GM18519 (cell line): ENCODE results near the gene ASAP3.

ENCODE experiments used
- ATAC-seq: cut with Tn5 transposase; IDR thresholded peaks from one replicate; pipeline ENCODE4 v1.9.1; 2021; ENCODE audit warnings: mild to moderate bottlenecking, moderate library complexity; ENCODE audit not compliant: unreplicated experiment, low FRiP score

ASAP3 gene

DNA sequence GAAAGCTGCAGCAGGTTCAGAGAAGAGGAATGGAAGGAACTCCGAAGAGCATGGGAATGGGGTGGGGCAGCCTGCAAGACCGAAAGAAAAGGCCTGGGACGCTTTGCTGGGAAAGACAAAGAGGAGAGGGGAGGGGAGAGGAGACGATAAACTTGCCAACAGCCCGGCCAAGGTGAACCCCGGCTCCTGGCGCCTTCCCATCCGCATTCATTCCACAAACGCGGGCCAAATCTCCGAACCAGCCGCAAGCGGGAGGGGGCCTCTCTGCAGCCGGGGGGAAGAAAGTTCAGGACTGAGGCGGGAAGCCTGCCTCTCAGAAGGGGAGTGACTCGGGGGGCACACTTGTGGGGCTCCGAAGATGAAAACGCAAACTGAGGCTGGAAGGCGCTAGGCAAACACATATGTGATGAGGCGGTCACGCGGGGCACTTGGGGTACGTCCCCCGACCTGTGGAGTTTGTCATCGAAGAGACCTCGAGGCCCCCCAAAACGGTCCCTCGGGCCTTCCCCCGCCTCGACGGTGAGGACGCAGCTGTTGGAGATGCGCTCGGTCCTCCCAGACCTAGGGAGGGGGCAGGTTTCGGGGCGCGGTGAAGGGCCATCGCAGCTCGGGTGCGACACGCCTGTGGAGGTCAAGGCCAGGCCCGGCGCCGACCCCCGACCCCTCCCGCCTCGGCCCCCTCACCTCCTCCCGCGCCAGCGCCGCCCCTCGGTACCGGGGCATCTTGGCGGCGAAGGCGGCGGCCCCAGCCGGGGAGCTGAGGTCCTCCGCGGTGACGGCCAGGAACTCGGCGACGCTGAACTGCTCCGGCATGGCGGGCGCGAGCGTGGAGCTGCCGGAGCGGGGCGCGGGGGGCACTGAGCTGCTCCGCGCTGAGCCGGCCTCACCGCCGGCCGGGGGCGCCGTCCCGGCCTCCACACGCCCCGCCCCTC is at the start of gene ASAP3:
Gene ASAP3, minus strand, starts transcription at position 859 of the 932 bp plus-strand sequence. Its CDS starts 46 bp downstream, at position 813.
- ATAC-seq = no peak

DNA sequence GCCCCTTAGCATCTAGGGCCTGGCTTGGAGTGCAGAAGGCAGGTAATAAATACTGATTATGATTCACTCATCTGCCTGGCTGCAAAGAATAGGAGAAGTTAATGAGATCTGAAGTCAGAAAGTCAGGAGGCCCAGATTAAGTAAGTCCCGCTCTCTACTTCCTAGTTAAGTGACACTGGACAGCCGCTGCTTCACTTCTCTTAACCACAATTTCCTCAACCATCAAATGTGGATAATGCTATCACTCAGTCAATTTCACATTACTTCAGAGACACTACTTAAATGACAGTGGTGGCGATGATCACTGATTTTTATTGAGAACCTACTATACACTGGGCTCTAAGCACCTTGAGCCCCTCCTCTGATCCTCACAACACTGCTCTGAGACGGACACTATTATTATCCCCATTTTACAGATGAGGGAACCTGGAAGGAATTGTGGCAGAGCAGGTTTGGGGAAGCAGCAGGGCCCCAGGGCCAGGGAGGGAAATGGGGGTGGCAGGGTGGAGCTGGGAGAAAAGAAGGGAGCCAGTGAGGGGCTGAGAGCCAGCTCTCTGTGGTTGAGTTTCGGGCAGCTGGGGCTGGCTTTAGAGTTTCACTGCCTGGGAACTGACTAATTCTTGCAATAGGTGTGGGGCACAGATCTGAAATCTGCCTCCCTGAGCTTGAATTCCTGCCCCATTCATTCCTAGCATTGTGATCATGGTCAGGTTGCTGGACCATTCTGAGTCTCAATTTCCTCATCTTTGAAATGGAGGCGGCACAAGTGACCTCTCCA is 49.5 kb upstream of the ASAP3 start:
- ATAC-seq = no peak

DNA sequence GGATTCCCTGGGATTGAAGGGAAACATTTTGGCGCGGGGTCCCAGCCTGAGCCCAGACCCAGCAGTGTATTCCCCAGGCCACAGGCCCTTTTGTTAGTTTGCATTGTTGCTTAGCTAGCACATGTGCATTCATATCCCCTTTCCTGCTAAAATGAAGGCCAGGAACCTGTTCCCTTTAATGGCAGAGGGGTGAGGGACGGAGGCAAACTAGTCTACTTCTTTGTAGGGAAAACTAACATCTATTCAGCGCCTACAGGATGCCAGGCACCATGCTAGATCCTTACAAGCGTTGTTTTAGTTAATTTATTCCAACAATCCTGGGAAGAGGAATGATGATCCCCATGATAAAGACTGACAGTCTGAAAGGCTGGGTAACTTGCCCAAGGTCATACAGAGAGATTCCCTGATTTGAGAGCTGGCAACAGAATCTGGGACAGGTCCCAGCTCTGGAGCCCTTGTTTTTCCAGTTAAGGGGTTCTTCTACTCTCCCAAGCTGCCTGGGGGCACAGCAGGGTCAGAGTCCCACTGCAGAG is 47.6 kb upstream of the ASAP3 start:
- ATAC-seq = no peak

DNA sequence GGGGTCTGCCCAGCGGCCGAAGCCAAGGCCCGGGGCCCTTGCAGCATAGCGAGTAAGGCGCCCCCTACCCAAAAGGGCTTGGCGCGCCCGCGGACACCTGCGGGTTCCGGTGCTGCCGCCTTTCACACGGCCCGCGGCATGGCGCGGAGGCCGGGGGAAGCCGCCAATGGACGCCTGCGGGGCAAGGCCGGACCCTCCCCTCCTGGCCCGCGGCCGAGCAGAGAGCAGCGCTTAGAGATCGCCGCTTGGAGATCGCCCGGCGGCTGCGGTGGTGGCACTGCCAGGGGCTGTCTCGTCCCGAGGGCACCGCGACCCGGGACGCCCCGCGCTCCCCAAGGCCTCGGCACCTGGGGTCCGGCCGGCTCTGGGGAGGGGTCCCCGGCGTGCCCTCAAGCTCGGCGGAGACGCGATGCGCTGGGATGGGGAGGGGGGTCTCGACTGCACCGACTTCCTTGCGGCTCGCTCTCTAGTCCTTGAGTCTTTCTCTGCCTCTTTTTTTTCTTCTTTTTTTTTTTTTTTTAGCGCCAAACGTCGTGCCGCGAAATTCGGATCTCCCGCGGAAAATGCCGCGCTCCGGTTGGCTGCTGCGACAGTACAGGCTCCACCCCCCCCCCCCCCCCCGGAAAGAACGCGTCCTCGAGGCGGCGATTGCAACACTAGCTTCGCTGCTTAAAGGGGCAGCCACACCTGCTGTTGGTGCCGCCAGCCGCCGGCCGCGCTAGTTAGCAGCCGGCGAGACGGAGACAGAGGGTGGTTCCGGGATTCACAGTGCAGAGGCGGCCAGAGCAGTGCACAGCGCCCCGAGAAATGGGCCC is 47.0 kb upstream of the ASAP3 start, which contains the start of gene E2F2:
Gene E2F2, minus strand, starts transcription at position 487 of the 815 bp plus-strand sequence. Its CDS starts 440 bp downstream, at position 47.
- ATAC-seq = no peak

DNA sequence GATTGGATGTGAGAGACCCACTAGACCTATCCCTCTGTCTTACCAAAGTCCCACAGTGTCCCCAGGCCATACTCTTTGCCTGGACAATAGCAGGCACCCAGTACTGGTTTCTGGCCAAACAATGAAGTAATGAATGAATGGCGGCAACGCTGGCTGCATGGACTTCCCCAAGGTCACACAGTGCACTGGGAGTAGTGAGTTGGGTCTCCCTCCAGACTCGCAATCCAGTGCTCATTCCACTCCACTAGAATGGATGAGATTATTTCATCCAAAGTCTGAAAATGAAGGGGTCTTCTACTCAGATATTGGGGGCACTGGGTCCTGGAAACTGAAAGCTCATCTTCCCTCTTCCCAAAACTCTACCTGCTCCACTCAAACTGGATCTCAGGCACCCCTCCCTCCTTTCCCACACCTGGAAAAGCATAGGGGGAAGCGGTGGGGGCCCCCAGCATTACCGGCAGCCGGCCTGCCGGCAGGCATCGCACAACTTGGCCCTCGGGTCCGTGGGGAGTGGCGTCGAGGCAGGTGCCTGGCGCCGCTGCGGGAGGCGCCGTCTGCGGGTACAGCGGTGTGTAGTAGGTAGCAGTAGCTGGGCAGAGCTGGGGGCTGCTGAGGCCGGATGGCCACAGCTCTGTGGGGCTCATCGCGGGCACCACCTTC is 46.2 kb upstream of the ASAP3 start:
- no peak for ATAC-seq

DNA sequence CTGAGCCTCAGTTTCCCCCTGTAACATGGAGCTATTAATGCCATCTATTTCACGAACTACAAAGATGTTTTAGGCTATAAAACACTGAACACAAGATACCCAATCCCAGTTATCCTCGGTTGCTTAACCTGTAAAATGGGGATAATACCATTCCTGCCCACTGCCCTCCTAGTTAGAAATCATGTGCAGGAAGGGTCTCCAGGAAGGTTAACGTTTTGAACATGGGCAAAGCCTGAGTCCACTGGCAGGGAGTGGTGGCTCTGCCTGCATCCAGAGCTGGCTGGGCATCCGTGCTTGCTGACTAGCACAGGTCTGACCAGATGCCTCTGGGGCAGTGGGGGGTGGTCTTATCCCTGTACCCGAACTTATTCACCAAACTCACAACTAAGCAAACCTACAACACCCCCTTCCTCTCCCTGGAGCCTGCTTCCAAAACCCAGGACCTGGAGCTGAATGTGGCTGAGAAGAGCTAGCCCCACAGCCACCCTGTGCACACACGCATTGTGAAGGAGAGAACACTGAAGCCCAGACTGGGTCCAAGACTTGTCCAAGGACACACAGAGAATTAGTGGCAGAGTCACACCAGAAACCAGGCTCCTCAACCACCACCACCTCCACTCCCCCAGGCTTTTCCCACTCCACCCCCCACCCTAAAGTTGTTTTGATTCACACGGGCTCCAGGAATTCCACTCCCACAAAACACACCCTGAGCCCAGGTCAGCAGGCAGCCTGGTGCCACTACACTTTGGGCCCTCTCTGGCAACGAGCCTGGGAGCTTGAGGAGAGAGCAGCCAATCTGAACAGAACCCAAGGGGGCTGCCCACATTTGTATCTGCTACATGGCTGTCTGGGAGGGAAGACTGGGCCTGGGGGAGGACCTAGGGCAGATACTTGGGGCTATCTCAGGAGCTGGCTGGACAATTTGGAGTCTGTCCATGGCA is 45.4 kb upstream of the ASAP3 start:
- no peak for ATAC-seq

DNA sequence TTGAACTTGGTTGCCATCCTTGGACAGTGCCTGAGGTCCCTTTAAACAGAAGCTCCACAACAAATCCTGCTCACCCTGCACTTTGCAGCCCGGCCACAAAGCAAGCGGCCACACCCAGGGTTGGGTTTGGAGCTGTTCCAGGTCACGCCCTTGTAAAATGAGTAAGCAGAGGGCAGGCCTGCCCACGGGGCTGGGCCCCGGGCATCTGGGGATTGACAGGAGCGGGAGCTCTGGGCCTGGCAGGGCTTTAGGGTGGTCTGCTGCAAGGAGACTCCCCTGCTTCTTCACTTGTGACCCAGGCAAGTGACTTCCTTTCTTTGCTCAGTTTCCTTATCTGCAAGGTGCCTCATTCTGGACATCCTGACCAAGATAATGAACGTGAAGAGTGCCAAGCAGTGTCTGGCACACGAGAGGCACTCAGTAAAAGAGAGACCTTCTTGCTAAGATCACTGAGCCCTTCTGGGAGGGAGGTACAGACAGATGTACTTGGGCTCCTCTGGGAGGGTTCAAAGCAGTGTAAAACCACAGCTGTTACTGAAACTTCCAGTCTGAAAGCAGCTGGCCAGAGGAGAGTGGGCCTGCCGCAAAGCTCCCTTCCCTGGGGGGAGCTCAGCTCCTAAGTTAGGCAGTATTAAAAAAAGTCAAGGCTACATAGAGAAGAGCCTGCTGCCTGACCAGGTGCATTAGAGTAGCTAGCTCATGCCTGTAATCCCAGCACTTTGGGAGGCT is 44.4 kb upstream of the ASAP3 start:
- no peak for ATAC-seq

DNA sequence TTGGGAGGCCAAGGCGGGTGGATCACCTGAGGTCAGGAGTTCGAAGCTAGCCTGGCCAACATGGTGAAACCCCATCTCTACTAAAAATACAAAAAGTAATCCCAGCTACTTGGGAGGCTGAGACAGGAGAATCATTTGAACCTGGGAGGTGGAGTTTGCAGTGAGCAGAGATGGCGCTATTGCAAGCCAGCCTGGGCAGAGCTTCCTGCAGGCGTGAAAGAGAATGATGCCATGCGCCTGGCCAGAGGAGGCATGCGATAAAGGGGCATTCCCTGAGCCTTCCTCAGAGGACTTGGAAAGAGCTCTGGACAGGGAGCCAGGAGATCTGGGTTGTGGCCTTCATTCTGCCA is 43.9 kb upstream of the ASAP3 start:
- ATAC-seq = no peak

DNA sequence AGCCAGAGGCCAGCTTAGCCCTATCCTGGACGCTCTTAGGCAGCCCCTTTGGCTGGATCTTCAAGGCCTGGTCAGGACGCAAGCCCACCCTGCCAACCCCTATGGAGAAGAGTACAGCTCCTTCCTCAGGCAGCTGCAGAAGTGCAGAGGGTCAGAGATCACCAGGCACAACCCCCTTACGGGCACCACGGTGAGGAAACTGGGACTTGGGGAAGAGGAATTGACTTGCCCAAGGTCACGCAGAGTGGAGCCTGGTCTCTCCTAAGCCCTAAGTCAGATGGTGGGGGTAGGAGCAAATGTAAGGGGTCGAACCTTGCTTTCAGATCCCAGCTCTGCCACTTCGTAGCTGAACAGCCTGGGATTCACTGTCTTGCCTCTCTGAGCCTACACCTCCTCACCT is 43.4 kb upstream of the ASAP3 start:
- no peak for ATAC-seq

DNA sequence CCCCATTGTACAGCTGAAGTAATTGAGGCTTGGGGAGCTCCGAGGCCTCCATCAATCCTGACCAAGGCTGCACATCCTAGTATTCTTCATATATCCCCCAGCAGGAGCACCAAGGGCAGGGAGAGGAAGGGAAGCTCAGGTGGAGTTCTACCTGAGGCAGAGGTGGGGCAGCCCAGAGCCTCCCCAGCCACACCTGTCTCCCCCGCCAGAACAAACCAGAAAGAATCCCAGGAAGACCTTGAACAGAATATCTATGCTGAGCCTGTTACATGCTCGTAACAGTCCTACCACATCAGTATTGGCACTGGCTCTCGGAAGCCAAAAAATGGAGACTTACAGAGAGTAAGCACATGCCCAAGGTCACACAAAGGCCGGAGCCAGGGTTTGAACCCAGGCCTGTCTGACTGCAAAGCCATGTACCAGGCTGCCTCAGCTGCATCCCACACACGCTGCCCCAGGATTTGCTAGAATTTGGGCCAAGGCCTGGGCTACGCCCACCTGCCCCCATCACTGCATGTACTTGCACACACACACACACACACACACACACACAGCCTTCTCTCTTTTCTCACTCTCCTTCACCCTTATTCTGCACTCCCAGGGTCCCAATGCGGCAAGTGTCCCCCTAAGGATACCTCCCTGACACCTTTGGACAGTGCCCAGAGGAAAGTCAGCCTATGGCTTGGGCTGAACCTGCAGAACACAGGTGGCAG is 42.5 kb upstream of the ASAP3 start:
- ATAC-seq = no peak

DNA sequence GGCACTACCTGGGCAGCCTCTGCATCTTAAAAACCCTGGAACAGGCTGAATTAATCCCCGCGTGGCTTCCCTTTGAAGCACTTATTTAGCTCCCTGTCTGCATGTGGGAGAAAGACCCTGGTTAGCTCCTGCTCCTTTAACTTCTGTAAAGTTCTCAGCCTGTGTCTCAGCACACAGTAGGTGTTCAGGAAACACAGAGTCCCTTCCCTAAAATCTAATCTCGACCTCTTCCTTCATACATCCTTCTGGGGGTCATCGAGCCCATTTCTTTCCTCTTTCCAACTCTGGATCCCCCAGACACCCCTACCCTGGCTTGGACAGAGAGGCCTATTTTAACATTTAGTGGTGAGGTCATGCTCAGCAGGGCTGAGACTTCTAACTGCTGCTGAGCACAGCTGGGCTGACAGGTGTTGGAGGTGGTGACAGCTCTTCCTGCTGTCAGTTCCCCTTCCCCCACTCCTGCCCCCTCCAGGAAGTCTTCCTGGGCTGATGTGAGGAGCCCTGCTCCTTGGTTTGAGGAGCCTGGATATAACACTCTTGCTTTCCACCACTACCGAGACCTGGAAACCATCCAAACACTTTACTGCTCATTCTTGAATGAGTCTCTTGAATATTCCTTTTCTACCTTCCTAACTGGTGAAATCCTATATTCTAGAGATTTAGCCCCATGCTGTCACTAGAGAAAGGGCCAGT is 41.7 kb upstream of the ASAP3 start:
- ATAC-seq = no peak

DNA sequence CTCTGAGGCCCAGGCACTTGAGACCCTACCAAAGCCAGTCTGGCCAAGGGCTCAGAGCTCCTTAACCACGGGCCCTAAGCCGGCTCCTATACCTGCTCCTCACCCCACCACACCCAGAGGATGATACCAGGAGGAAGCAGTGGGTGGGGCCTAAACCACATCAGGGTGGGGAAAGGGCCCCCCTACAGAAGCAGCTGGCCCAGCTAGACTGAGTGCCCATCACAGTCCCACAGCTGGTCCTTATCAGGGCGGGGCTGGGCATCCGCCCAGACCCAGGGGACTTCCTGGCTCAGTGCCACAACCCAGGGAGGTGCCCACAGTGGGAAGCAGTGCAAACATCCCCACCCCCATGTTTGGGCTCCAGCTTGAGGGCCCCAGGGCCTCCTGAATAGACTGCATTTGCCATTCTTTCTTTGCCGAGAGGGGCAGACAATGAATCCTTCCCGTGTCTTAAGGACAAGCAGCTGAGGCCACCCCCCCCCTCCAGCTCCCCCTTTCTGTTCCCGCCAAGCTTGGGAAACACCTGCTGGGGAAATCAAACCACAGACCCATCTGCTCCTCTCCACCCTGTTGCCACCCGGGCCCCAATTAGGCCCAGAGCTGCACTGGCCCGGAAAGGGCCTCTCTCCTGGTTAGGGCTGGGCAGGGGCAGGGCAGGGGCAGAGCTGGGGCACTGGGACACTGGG is 40.9 kb upstream of the ASAP3 start:
- ATAC-seq = no peak

DNA sequence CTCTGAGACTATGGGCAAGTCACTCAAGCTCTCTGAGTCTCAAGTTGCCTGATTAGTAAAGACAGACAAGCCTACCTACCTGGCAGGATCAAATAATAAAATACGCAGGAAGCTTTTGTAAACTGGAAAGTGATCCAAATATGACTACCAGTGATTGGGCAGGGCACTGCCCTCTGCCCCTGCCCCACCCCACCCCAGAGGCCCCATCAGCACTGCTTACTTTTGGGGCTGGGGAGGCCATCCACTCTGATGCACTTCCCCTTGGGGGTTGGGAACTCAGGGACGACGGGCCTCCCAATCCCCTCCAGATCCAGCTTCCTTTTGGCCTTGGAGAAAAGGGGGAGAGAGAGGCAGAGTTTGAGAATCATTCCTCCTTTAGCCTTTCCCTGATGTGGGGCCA is 40.2 kb upstream of the ASAP3 start:
- ATAC-seq = no peak

DNA sequence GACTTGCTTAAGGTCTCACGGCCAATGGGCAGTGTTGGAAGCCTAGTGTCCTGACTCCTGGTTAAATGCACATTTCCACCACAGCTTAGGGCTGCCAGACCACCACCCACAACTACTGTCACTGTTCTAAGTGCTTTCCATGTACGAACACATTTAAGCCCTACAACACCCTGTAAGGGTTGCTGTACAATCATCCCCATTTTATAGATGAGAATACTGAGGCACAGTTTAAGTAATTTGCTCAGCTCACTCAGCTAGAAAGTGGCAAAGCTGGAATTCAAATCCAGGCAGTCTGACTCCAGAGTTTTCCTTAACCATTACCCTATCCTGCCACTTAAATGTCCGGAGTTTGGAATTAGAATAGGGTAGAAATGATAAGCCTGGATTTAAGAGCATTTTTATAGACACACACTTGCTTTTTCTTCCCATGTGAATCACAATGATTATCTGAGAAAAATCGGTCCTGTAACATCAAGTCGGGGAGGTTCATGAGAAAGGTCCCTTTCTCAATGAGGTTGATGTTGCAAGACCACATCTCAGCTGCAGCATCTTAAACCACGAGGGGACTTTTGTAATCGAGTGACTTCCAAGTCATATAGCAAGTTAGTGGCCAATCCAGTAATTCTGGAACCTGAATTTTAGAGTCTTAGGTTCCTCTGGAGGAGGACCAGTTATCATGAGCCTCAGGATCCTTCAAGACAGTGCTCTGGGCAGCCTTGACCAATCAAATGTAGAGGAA is 38.4 kb upstream of the ASAP3 start:
- ATAC-seq = no peak

DNA sequence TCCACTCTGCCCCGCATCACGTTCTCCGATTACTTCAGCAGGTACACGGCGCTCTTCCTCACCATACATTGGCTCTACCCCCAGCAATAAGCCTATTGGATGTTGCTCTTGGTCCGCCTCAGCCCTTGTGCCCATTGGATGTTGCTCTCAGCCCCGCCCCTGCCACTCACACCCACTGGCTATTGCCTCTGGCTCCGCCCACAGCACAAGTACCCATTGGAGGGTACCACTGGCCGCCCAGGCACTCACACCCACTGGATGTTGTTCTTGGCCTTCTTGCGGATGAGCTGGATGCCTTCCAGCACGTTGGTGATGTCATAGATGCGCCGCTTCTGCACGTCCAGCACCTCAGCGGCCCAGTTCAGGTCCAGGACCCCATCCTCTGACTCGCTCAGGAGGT is 37.6 kb upstream of the ASAP3 start:
- ATAC-seq = no peak

DNA sequence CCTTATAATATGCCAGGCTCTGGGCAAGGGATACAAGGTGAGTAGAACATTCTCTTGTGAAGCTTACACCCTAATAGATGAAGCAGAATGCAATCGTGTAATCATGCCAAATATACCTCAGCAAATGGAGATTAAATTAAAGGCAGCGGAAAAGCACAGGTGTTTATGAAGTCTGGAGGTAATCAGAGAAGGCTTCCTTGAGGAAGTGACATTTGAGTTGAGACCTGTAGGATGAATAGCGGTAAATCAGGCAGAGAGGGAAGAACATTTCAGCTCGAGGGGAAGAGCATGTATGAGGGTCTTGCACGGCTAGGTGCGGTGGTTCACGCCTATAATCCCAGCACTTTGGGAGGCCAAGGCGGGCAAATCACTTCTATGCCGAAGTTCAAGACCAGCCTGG is 33.6 kb upstream of the ASAP3 start:
- ATAC-seq = no peak
